WTC11 (cell line): ENCODE data around the gene PLXNB1. TPM values are rescaled to one million over a fixed set of nuclear protein-coding genes. Genes with fewer than 3 reads are reported as not detected.

ENCODE experiments used
- ATAC-seq: fragments of 200-7000 bp; cut with Tn5 transposase; 2 replicates; pipeline ENCODE4 v1.10.0; 2021; ENCODE audit warnings: mild to moderate bottlenecking, moderate library complexity
- CTCF ChIA-PET: fragments of 300-600 bp; sonication (Branson Sonifier 250); formaldehyde crosslinking; loops from one replicate; lab custom pipeline; 2021; ENCODE audit warnings: antibody characterized with exemption; lab: Charles Lee
- POLR2A ChIA-PET: fragments of 350-600 bp; sonication (Branson Sonifier 250); formaldehyde crosslinking; loops from one replicate; lab custom pipeline; 2021; ENCODE audit warnings: antibody characterized with exemption; lab: Charles Lee
- DNase-seq: peaks from one replicate; pipeline ENCODE4 v3.0.0; 2021; ENCODE audit warnings: low spot score
- H3K27ac Mint-ChIP-seq: 2 replicates; pipeline ENCODE4 v1.8.0; 2021; ENCODE audit warnings: mixed read lengths
- H3K27me3 Mint-ChIP-seq: 2 replicates; pipeline ENCODE4 v1.8.0; 2021; ENCODE audit warnings: low read depth, mild to moderate bottlenecking, moderate library complexity, mixed read lengths
- H3K36me3 Mint-ChIP-seq: 2 replicates; pipeline ENCODE4 v1.8.0; 2021; ENCODE audit warnings: mixed read lengths
- H3K4me1 Mint-ChIP-seq: 2 replicates; pipeline ENCODE4 v1.8.0; 2022; ENCODE audit warnings: mixed read lengths
- H3K4me3 Mint-ChIP-seq: 2 replicates; pipeline ENCODE4 v1.8.0; 2021; ENCODE audit warnings: mild to moderate bottlenecking, moderate library complexity, mixed read lengths
- H3K9me3 Mint-ChIP-seq: 2 replicates; pipeline ENCODE4 v1.8.0; 2021; ENCODE audit warnings: mixed read lengths
- AFF4 ChIP-seq: sonication (generic); formaldehyde crosslinking; IDR thresholded peaks from 2 replicates; pipeline ENCODE4 v1.8.1; 2023; ENCODE audit warnings: mild to moderate bottlenecking, missing genetic modification reagents, borderline replicate concordance
- E2F5 ChIP-seq: sonication (generic); formaldehyde crosslinking; IDR thresholded peaks from 2 replicates; pipeline ENCODE4 v1.8.1; 2022; ENCODE audit warnings: mild to moderate bottlenecking, moderate library complexity, missing genetic modification reagents
- ERG ChIP-seq: fragments of 250-450 bp; sonication (Bioruptor Pico); IDR thresholded peaks from 2 replicates; pipeline ENCODE4 v1.8.0; 2021; ENCODE audit warnings: mild to moderate bottlenecking
- FOXP1 ChIP-seq: sonication (generic); formaldehyde crosslinking; IDR thresholded peaks from 2 replicates; pipeline ENCODE4 v1.8.0; 2022; ENCODE audit warnings: missing genetic modification reagents, mild to moderate bottlenecking, moderate library complexity, borderline replicate concordance
- GRHL2 ChIP-seq: fragments of 250-450 bp; sonication (Bioruptor Pico); IDR thresholded peaks from 2 replicates; pipeline ENCODE4 v1.8.0; 2022; ENCODE audit warnings: mild to moderate bottlenecking, moderate library complexity; ENCODE audit not compliant: insufficient replicate concordance, severe bottlenecking
- IRF1 ChIP-seq: sonication (generic); formaldehyde crosslinking; IDR thresholded peaks from 2 replicates; pipeline ENCODE4 v1.8.0; 2023; ENCODE audit warnings: missing genetic modification reagents
- JAZF1 ChIP-seq: fragments of 250-450 bp; sonication (Bioruptor Pico); IDR thresholded peaks from 2 replicates; pipeline ENCODE4 v1.9.0; 2021; ENCODE audit warnings: moderate library complexity, mild to moderate bottlenecking, inconsistent platforms
- MLX ChIP-seq: sonication (generic); formaldehyde crosslinking; IDR thresholded peaks from 2 replicates; pipeline ENCODE4 v1.8.1; 2023; ENCODE audit warnings: mild to moderate bottlenecking, missing genetic modification reagents, moderate library complexity
- MYBL2 ChIP-seq: sonication (generic); formaldehyde crosslinking; IDR thresholded peaks from 2 replicates; pipeline ENCODE4 v1.8.1; 2023; ENCODE audit warnings: mild to moderate bottlenecking, moderate library complexity, missing genetic modification reagents
- NR1H2 ChIP-seq: sonication (generic); formaldehyde crosslinking; IDR thresholded peaks from 2 replicates; pipeline ENCODE4 v1.9.0; 2021; ENCODE audit warnings: mild to moderate bottlenecking, moderate library complexity, missing genetic modification reagents
- PRDM15 ChIP-seq: sonication (generic); formaldehyde crosslinking; IDR thresholded peaks from 2 replicates; pipeline ENCODE4 v1.8.0; 2022; ENCODE audit warnings: missing genetic modification reagents
- RORB ChIP-seq: fragments of 250-450 bp; sonication (Bioruptor Pico); IDR thresholded peaks from 2 replicates; pipeline ENCODE4 v1.9.0; 2021; ENCODE audit warnings: mild to moderate bottlenecking
- ZBTB21 ChIP-seq: sonication (generic); formaldehyde crosslinking; IDR thresholded peaks from 2 replicates; pipeline ENCODE4 v1.8.1; 2023; ENCODE audit warnings: mild to moderate bottlenecking, missing genetic modification reagents, borderline replicate concordance
- ZMAT4 ChIP-seq: fragments of 250-450 bp; sonication (Bioruptor Pico); IDR thresholded peaks from 2 replicates; pipeline ENCODE4 v1.9.0; 2021; ENCODE audit warnings: mild to moderate bottlenecking
- ZNF121 ChIP-seq: sonication (generic); formaldehyde crosslinking; IDR thresholded peaks from 2 replicates; pipeline ENCODE4 v1.8.0; 2023; ENCODE audit warnings: missing genetic modification reagents
- ZNF263 ChIP-seq: sonication (generic); formaldehyde crosslinking; IDR thresholded peaks from 2 replicates; pipeline ENCODE4 v1.8.1; 2022; ENCODE audit warnings: low read depth, mild to moderate bottlenecking, moderate library complexity, missing genetic modification reagents
- ZNF416 ChIP-seq: fragments of 250-450 bp; sonication (Bioruptor Pico); IDR thresholded peaks from 2 replicates; pipeline ENCODE4 v1.9.0; 2021; ENCODE audit warnings: mild to moderate bottlenecking, inconsistent platforms
- ZNF671 ChIP-seq: fragments of 250-450 bp; sonication (Bioruptor Pico); IDR thresholded peaks from 2 replicates; pipeline ENCODE4 v1.8.0; 2021; ENCODE audit warnings: mild to moderate bottlenecking
- total RNA-seq: library from RNA; stranded (reverse); gene quantifications from 3 replicates; pipeline ENCODE4 v1.2.3, GENCODE V29; 2021

Gene PLXNB1
- total RNA-seq, 1 experiment from 2014 or later, result 143 TPM

GRCh38 chr3:48435223-48435595, 5.3 kb upstream of the PLXNB1 start:
- Mint-ChIP-seq H3K4me3 (no peak overlapping the region), H3K4me1 (peaks cover 41% of the 10 kb centered on the region), H3K9me3 (no peaks in the 10 kb centered on the region), H3K27ac (peak overlapping the region; percentile 78), H3K36me3 (peaks cover 37% of the 10 kb centered on the region), H3K27me3 (no peaks in the 10 kb centered on the region)
- ChIA-PET CTCF (interaction anchor here (1.3 to 2.8 kb wide), 35 partner anchors 10 to 282 kb away, joined by 3 to 378 read pairs (median 14); partner anchors contain the start of genes ATRIP, CDC25A, IP6K2 and NME6), POLR2A (interaction anchor here (1.0 to 1.6 kb wide), 2 partner anchors 10 to 11 kb away, joined by 3 to 10 read pairs; partner anchors contain the start of gene ATRIP)
- ATAC-seq (no peak), DNase-seq (no peak)
- 0 out of 2 replicates have a peak, but pooled peaks have one; percentile 38 for TF ChIP-seq MLX (CRISPR knock-in tag)
- no peak for TF ChIP-seq E2F5 (CRISPR knock-in tag)

GRCh38 chr3:48434591-48435222, 4.8 kb upstream of the PLXNB1 start:
- ChIA-PET CTCF (interaction anchor here (1.0 to 8.2 kb wide), 4 partner anchors 16 to 240 kb away, joined by 3 to 218 read pairs (median 113); partner anchors contain the start of gene PFKFB4), POLR2A (no interaction called here)
- ATAC-seq, result no peak
- TF ChIP-seq RORB (no peak), NR1H2 (CRISPR knock-in tag) (no peak), AFF4 (CRISPR knock-in tag) (no peak), ZNF671 (CRISPR knock-in tag) (no peak), FOXP1 (CRISPR knock-in tag) (no peak), JAZF1 (CRISPR knock-in tag) (no peak), ZNF263 (no peak), ZNF416 (CRISPR knock-in tag) (no peak), ERG (CRISPR knock-in tag) (no peak), GRHL2 (CRISPR knock-in tag) (no peak), ZNF121 (CRISPR knock-in tag) (no peak), MYBL2 (no peak)
- Mint-ChIP-seq H3K9me3 (no peaks in the 10 kb centered on the region), H3K4me3 (no peak overlapping the region), H3K36me3 (peaks cover 36% of the 10 kb centered on the region), H3K4me1 (peaks cover 40% of the 10 kb centered on the region), H3K27ac (no peak overlapping the region), H3K27me3 (no peaks in the 10 kb centered on the region)
- DNase-seq, result no peak

GRCh38 chr3:48433472-48434118, 3.7 kb upstream of the PLXNB1 start:
- Mint-ChIP-seq H3K27ac (peak overlapping the region; percentile 92; the same call in 1 of the 2 replicates), H3K36me3 (peaks cover 36% of the 10 kb centered on the region), H3K4me3 (no peak overlapping the region), H3K27me3 (no peaks in the 10 kb centered on the region), H3K4me1 (peaks cover 33% of the 10 kb centered on the region), H3K9me3 (no peaks in the 10 kb centered on the region)
- TF ChIP-seq IRF1 (CRISPR knock-in tag) (no peak), PRDM15 (CRISPR knock-in tag) (0 out of 2 replicates have a peak, but pooled peaks have one; percentile 16), ZBTB21 (CRISPR knock-in tag) (no peak), ZMAT4 (no peak)
- POLR2A ChIA-PET, result interaction anchor here (1.1 to 1.2 kb wide), 2 partner anchors 13 to 245 kb away, joined by 4 to 5 read pairs; partner anchors contain the start of genes ATRIP and CDC25A
- CTCF ChIA-PET, result interaction anchor here (1.0 to 8.2 kb wide), 8 partner anchors 12 to 239 kb away, joined by 3 to 142 read pairs (median 10); partner anchors contain the start of gene ATRIP
- DNase-seq (no peak), ATAC-seq (no peak)
